ENCODE results near the gene TSPAN8. TPM values are rescaled to one million over a fixed set of nuclear protein-coding genes. Genes with fewer than 3 reads are reported as not detected.
"Not testable (repeated sequence)": the region's sequence is repeated elsewhere in the genome, so short reads cannot be mapped to it uniquely, and the experiment has no call there.

The TSPAN8 gene
- polyA plus RNA-seq, 10 donors = 0.98 to 3.7 (median 2.7) TPM

GRCh38 chr12:71164568-71165197 is 6.9 kb upstream of the TSPAN8 start:
- peak in 1 of 3 donors; percentile 11 for DNase-seq

GRCh38 chr12:71164166-71164565 is 6.4 kb upstream of the TSPAN8 start:
- no peak for DNase-seq

- no peak for DNase-seq
These were observed 5.3 kb upstream of the TSPAN8 start for GRCh38 chr12:71162832-71163763.

GRCh38 chr12:71161591-71161990 is 3.8 kb upstream of the TSPAN8 start:
- no peak for DNase-seq

GRCh38 chr12:71160585-71160984 is 2.8 kb upstream of the TSPAN8 start:
- no peak for DNase-seq

- no peak for DNase-seq
These were observed 2.1 kb upstream of the TSPAN8 start for GRCh38 chr12:71159878-71160277.

GRCh38 chr12:71159264-71159663 is 1.5 kb upstream of the TSPAN8 start:
- no peak for DNase-seq

- DNase-seq = no peak
These were observed 623 bp upstream of the TSPAN8 start for GRCh38 chr12:71158361-71158882.

GRCh38 chr12:71155225-71155624 is 2.6 kb downstream of the TSPAN8 start:
- no peak for DNase-seq

GRCh38 chr12:71152851-71153250 is 4.9 kb downstream of the TSPAN8 start:
- DNase-seq = no peak

- DNase-seq = not testable (repeated sequence)
These were observed 7.8 kb downstream of the TSPAN8 start for GRCh38 chr12:71150041-71150440.

- no peak for DNase-seq
These were observed 13.1 kb downstream of the TSPAN8 start for GRCh38 chr12:71144682-71145081.

GRCh38 chr12:71142956-71143355 is 14.8 kb downstream of the TSPAN8 start:
- DNase-seq = no peak

GRCh38 chr12:71142016-71142415 is 15.8 kb downstream of the TSPAN8 start:
- no peak for DNase-seq

- DNase-seq = no peak
These were observed 16.3 kb downstream of the TSPAN8 start for GRCh38 chr12:71141378-71141926.

GRCh38 chr12:71139153-71139735 is 18.6 kb downstream of the TSPAN8 start:
- DNase-seq = no peak

- DNase-seq = no peak
These were observed 19.8 kb downstream of the TSPAN8 start for GRCh38 chr12:71138011-71138410.

GRCh38 chr12:71135812-71136176 is 22.0 kb downstream of the TSPAN8 start:
- DNase-seq = no peak

GRCh38 chr12:71135077-71135811 is 22.6 kb downstream of the TSPAN8 start:
- no peak for DNase-seq

- DNase-seq = no peak
These were observed 23.4 kb downstream of the TSPAN8 start for GRCh38 chr12:71134405-71134804.

GRCh38 chr12:71130521-71131069 is 27.2 kb downstream of the TSPAN8 start:
- no peak for DNase-seq
